Activated CD4-positive, CD25-positive, alpha-beta regulatory T cell treated with anti-CD3 and anti-CD28 coated beads, Interleukin-2, amount 50 U/mL, for 16 hours (primary cell): ENCODE measurements around the gene PPP1R14C.

Source experiments
- DNase-seq: peaks from one replicate; pipeline ENCODE4 v3.0.0-alpha.2; 2020; ENCODE audit warnings: low read depth, low spot score

PPP1R14C gene

GRCh38 chr6:150138638-150139037, 4.2 kb upstream of the PPP1R14C start:
- no peak for DNase-seq

- DNase-seq = no peak
Measured at GRCh38 chr6:150139533-150139932, 3.3 kb upstream of the PPP1R14C start.

GRCh38 chr6:150140236-150140969, 2.4 kb upstream of the PPP1R14C start:
- DNase-seq = no peak

GRCh38 chr6:150142097-150142669, 661 bp upstream of the PPP1R14C start:
- DNase-seq = no peak

- DNase-seq = no peak
Measured at GRCh38 chr6:150143516-150144293, 861 bp downstream of the PPP1R14C start.

GRCh38 chr6:150144294-150144868, 1.5 kb downstream of the PPP1R14C start:
- DNase-seq = no peak

GRCh38 chr6:150145427-150145826, 2.6 kb downstream of the PPP1R14C start:
- no peak for DNase-seq

GRCh38 chr6:150145830-150146229, 3.0 kb downstream of the PPP1R14C start:
- no peak for DNase-seq

- no peak for DNase-seq
Measured at GRCh38 chr6:150146436-150146835, 3.6 kb downstream of the PPP1R14C start.

GRCh38 chr6:150149146-150149545, 6.3 kb downstream of the PPP1R14C start:
- no peak for DNase-seq

GRCh38 chr6:150150458-150150820, 7.6 kb downstream of the PPP1R14C start:
- no peak for DNase-seq

GRCh38 chr6:150150821-150151646, 8.2 kb downstream of the PPP1R14C start:
- DNase-seq = no peak

- DNase-seq = no peak
Measured at GRCh38 chr6:150152891-150153876, 10.3 kb downstream of the PPP1R14C start.

- no peak for DNase-seq
Measured at GRCh38 chr6:150153905-150154492, 11.2 kb downstream of the PPP1R14C start.

- no peak for DNase-seq
Measured at GRCh38 chr6:150156460-150156859, 13.6 kb downstream of the PPP1R14C start.

GRCh38 chr6:150157081-150157480, 14.2 kb downstream of the PPP1R14C start:
- DNase-seq = no peak

GRCh38 chr6:150159757-150160156, 16.9 kb downstream of the PPP1R14C start:
- DNase-seq = no peak

GRCh38 chr6:150163970-150164369, 21.1 kb downstream of the PPP1R14C start:
- DNase-seq = no peak

GRCh38 chr6:150165020-150165702, 22.3 kb downstream of the PPP1R14C start:
- no peak for DNase-seq
